PFSK-1 (cell line): ENCODE measurements around the gene TMEM14C.

Experiments
- POLR2AphosphoS5 ChIP-seq: IDR thresholded peaks from 2 replicates; pipeline ENCODE4 v1.6.1; 2012; ENCODE audit warnings: low read depth, mild to moderate bottlenecking, control low read depth, low read length, moderate library complexity
- REST ChIP-seq, 2 experiments: IDR thresholded peaks; 2 replicates each; pipeline versions ENCODE4 v1.6.1 to v1.8.0; 2011 to 2012; ENCODE audit warnings: low read depth in 2 of 2, low read length in 2 of 2, control low read depth in 1 of 2, inconsistent platforms in 1 of 2, mild to moderate bottlenecking in 1 of 2, moderate library complexity in 1 of 2; ENCODE audit not compliant: insufficient read depth in 1 of 2
- SIN3A ChIP-seq: IDR thresholded peaks from 2 replicates; pipeline ENCODE4 v1.6.1; 2012; ENCODE audit warnings: mild to moderate bottlenecking, low read length, moderate library complexity, borderline replicate concordance; ENCODE audit not compliant: insufficient read depth
- TAF1 ChIP-seq: IDR thresholded peaks from 2 replicates; pipeline ENCODE4 v1.6.1; 2012; ENCODE audit warnings: low read length, control low read depth, borderline replicate concordance; ENCODE audit not compliant: insufficient read depth

- TF ChIP-seq SIN3A (no peak), POLR2AphosphoS5 (no peak), REST (IDR thresholded peaks at IDR 0.05; ENCODE audit: insufficient read depth in 1 of 2, low read depth in 2 of 2, low read length in 2 of 2) (no peak), TAF1 (no peak)
These were observed 7.4 kb downstream of the TMEM14C start for GRCh38 chr6:10730254-10730653.
